Measurements from ENCODE around the gene WDR55. TPM values are rescaled to one million over a fixed set of nuclear protein-coding genes. Genes with fewer than 3 reads are reported as not detected.
"Not testable (repeated sequence)": the region's sequence is repeated elsewhere in the genome, so short reads cannot be mapped to it uniquely, and the experiment has no call there.

The WDR55 gene
- total RNA-seq, 1 donor from 2014 or later: 28.5 TPM

GRCh38 chr5:140707812-140708211, 43.1 kb downstream of the WDR55 start:
- Mint-ChIP-seq H3K9me3 (ENCODE audit: unreplicated experiment) (no peaks in the 10 kb centered on the region), H3K4me3 (ENCODE audit: unreplicated experiment) (no peak overlapping the region), H3K27ac (ENCODE audit: unreplicated experiment) (no peak overlapping the region), H3K4me1 (ENCODE audit: unreplicated experiment) (peaks cover 6% of the 10 kb centered on the region), H3K36me3 (ENCODE audit: low read depth, unreplicated experiment) (peaks cover 32% of the 10 kb centered on the region), H3K27me3 (ENCODE audit: unreplicated experiment) (peaks cover 12% of the 10 kb centered on the region)
- no peak for DNase-seq (ENCODE audit: low spot score)
- no peak for TF ChIP-seq CTCF (IDR thresholded peaks at IDR 0.05; ENCODE audit: unreplicated experiment)

- H3K4me1 Mint-ChIP-seq (ENCODE audit: unreplicated experiment); H3K4me3 Mint-ChIP-seq (ENCODE audit: unreplicated experiment): not testable (repeated sequence)
These were observed 44.1 kb downstream of the WDR55 start for GRCh38 chr5:140708787-140709186.

GRCh38 chr5:140710899-140711552, 46.3 kb downstream of the WDR55 start:
- peaks cover 6% of the 10 kb centered on the region for H3K4me1 Mint-ChIP-seq (ENCODE audit: unreplicated experiment)
- peak overlapping the region; percentile 87 for H3K27ac Mint-ChIP-seq (ENCODE audit: unreplicated experiment)
- H3K27me3 Mint-ChIP-seq (ENCODE audit: unreplicated experiment): peaks cover 10% of the 10 kb centered on the region
- DNase-seq (ENCODE audit: low spot score): peak; percentile 77
- H3K36me3 Mint-ChIP-seq (ENCODE audit: low read depth, unreplicated experiment): peaks cover 11% of the 10 kb centered on the region
- no peaks in the 10 kb centered on the region for H3K9me3 Mint-ChIP-seq (ENCODE audit: unreplicated experiment)
- TF ChIP-seq CTCF (IDR thresholded peaks at IDR 0.05; ENCODE audit: unreplicated experiment): no peak
- peak overlapping the region; percentile 93 for H3K4me3 Mint-ChIP-seq (ENCODE audit: unreplicated experiment)

More at GRCh38 chr5:140708787-140709186, 44.1 kb downstream of the WDR55 start:
- H3K27ac Mint-ChIP-seq (ENCODE audit: unreplicated experiment); H3K9me3 Mint-ChIP-seq (ENCODE audit: unreplicated experiment); H3K27me3 Mint-ChIP-seq (ENCODE audit: unreplicated experiment); DNase-seq (ENCODE audit: low spot score): not testable (repeated sequence)
- peaks cover 27% of the 10 kb centered on the region for H3K36me3 Mint-ChIP-seq (ENCODE audit: low read depth, unreplicated experiment)

- no peak for DNase-seq (ENCODE audit: low spot score)
- H3K36me3 Mint-ChIP-seq (ENCODE audit: low read depth, unreplicated experiment): peaks cover 5% of the 10 kb centered on the region
- no peaks in the 10 kb centered on the region for H3K9me3 Mint-ChIP-seq (ENCODE audit: unreplicated experiment)
- H3K27ac Mint-ChIP-seq (ENCODE audit: unreplicated experiment): no peak overlapping the region
- TF ChIP-seq CTCF (IDR thresholded peaks at IDR 0.05; ENCODE audit: unreplicated experiment): no peak
- peaks cover 10% of the 10 kb centered on the region for H3K27me3 Mint-ChIP-seq (ENCODE audit: unreplicated experiment)
- H3K4me1 Mint-ChIP-seq (ENCODE audit: unreplicated experiment): peaks cover 6% of the 10 kb centered on the region
- no peak overlapping the region for H3K4me3 Mint-ChIP-seq (ENCODE audit: unreplicated experiment)
These were observed 47.1 kb downstream of the WDR55 start for GRCh38 chr5:140711794-140712193.

GRCh38 chr5:140713562-140714094, 48.9 kb downstream of the WDR55 start:
- no peak overlapping the region for H3K4me3 Mint-ChIP-seq (ENCODE audit: unreplicated experiment)
- DNase-seq (ENCODE audit: low spot score): no peak
- no peaks in the 10 kb centered on the region for H3K9me3 Mint-ChIP-seq (ENCODE audit: unreplicated experiment)
- peaks cover 12% of the 10 kb centered on the region for H3K27me3 Mint-ChIP-seq (ENCODE audit: unreplicated experiment)
- peaks cover 6% of the 10 kb centered on the region for H3K4me1 Mint-ChIP-seq (ENCODE audit: unreplicated experiment)
- no peak for TF ChIP-seq CTCF (IDR thresholded peaks at IDR 0.05; ENCODE audit: unreplicated experiment)
- H3K36me3 Mint-ChIP-seq (ENCODE audit: low read depth, unreplicated experiment): peaks cover 5% of the 10 kb centered on the region
- no peak overlapping the region for H3K27ac Mint-ChIP-seq (ENCODE audit: unreplicated experiment)

- H3K27me3 Mint-ChIP-seq (ENCODE audit: unreplicated experiment); H3K36me3 Mint-ChIP-seq (ENCODE audit: low read depth, unreplicated experiment); H3K27ac Mint-ChIP-seq (ENCODE audit: unreplicated experiment); DNase-seq (ENCODE audit: low spot score); H3K4me3 Mint-ChIP-seq (ENCODE audit: unreplicated experiment); H3K4me1 Mint-ChIP-seq (ENCODE audit: unreplicated experiment); H3K9me3 Mint-ChIP-seq (ENCODE audit: unreplicated experiment): not testable (repeated sequence)
These were observed 51.5 kb downstream of the WDR55 start for GRCh38 chr5:140716238-140716637.
